HUES48 (cell line): ENCODE results near the gene AK5.

Source experiments
- H3K27ac ChIP-seq: one replicate; pipeline ENCODE4 v1.7.0; 2013; ENCODE audit warnings: low read depth, low read length, inconsistent platforms
- H3K27me3 ChIP-seq: 2 replicates; pipeline ENCODE4 v1.6.1; 2013; ENCODE audit warnings: mild to moderate bottlenecking, low read length; ENCODE audit not compliant: control insufficient read depth, insufficient read depth
- H3K36me3 ChIP-seq: 2 replicates; pipeline ENCODE4 v1.6.1; 2013; ENCODE audit warnings: low read length; ENCODE audit not compliant: control insufficient read depth, insufficient read depth
- H3K4me1 ChIP-seq: 2 replicates; pipeline ENCODE4 v1.6.1; 2013; ENCODE audit warnings: mild to moderate bottlenecking, low read length; ENCODE audit not compliant: control insufficient read depth, insufficient read depth
- H3K4me3 ChIP-seq: 2 replicates; pipeline ENCODE4 v1.5.1; 2013; ENCODE audit warnings: mild to moderate bottlenecking, low read depth, low read length
- H3K9ac ChIP-seq: 2 replicates; pipeline ENCODE4 v1.6.1; 2013; ENCODE audit warnings: mild to moderate bottlenecking, low read depth, low read length, moderate library complexity
- H3K9me3 ChIP-seq: 2 replicates; pipeline ENCODE4 v1.6.1; 2013; ENCODE audit warnings: low read length; ENCODE audit not compliant: control insufficient read depth, insufficient read depth

AK5 gene

DNA sequence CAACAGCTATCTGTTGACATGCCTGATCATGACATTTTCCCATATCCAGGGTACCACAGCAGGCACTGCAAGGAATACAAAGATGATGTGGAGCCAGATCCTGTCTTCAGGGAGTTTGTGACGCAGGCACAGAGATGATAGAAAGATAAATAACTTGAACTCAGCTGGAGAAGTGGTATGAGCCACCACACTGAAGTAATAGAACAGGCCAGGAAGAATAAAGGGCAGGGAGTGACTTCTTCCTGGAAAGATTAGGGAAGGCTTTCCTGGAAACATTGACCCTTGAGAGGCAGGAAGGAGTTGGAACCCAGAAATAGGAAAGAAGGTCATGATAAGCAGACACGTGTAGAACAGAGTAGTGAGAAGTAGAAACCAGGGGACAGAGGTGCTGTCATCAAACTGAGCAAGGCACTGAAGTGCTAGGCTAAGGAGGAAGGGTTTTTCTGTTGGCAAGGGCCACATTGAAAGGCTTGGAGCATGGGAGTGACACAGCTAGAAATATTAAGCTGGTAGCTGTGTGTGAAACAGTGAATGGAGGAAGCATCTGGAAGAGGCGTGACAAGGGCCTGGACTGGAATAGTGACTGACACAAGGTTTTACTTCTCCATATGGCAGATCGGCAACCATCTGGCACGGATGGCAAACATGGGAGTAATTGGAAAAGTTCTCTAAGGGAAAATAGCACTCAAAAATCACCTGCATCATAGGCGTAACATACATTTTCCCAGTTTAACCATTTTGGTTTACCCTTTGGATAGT lies 68.4 kb downstream of the AK5 start:
- Histone ChIP-seq H3K9me3 (no peaks in the 10 kb centered on the region), H3K36me3 (no peaks in the 10 kb centered on the region), H3K27me3 (no peaks in the 10 kb centered on the region), H3K9ac (no peak overlapping the region), H3K4me3 (no peak overlapping the region), H3K4me1 (no peaks in the 10 kb centered on the region), H3K27ac (no peak overlapping the region)

DNA sequence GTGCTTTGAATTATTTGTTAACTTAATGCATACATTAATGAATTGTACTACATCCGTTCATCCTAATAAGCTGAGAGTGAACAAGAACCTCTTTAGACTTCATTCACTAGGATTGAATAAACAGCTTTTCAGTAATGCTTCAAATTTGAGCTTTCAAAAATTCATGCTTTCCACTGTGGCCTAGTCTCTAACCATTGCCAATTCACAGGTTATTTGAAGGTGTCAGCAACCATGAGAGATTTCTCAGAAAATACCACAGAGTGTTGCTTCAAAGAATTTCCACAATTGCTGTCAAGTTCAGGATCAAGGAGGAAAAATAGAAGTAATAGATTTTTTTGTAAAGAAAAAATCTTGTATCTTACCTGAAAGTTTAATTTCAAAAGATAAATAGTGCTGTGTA lies 72.7 kb downstream of the AK5 start:
- no peaks in the 10 kb centered on the region for H3K36me3 ChIP-seq
- no peaks in the 10 kb centered on the region for H3K4me1 ChIP-seq
- H3K9me3 ChIP-seq: no peaks in the 10 kb centered on the region
- H3K27me3 ChIP-seq: no peaks in the 10 kb centered on the region
- no peak overlapping the region for H3K4me3 ChIP-seq
- H3K9ac ChIP-seq: no peak overlapping the region
- H3K27ac ChIP-seq: no peak overlapping the region

DNA sequence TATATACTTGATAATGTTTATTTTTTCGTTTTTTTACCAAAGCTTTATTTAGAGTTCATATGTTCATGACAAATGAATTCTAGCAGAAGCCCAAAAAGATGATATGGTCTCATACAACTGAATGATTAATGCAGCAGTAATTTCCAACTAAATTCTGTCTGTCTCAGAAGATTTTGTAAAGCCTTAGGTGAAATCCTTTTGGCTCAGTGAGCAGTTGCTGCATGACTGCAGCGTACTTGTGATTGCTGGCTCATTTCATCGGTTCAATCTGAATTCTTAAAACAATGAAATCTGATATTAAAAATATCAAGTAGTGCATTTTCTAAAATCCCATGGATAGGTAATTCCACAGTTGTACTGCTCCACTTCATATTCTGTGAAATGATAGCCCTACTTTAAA lies 73.2 kb downstream of the AK5 start:
- H3K4me1 ChIP-seq: no peaks in the 10 kb centered on the region
- no peak overlapping the region for H3K9ac ChIP-seq
- no peak overlapping the region for H3K4me3 ChIP-seq
- H3K36me3 ChIP-seq: no peaks in the 10 kb centered on the region
- H3K9me3 ChIP-seq: no peaks in the 10 kb centered on the region
- no peaks in the 10 kb centered on the region for H3K27me3 ChIP-seq
- H3K27ac ChIP-seq: no peak overlapping the region

DNA sequence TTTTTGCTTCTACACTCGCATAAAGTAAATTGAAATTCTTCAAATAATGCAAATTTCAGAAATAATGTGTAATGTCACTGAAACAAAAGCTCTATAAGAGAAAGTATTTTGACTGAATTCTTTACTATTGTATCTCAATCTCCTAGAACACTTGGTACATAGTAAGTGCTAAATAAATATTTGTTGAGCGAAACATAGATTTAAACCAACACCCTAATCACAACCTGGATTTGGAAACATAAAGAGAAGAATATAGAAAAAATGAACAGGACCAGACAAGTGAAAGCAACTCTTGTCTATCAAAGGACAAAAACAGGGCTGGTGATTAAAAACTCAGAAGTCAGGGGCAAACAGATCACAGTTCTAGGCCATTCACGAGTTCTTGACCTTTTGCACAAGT lies 74.3 kb downstream of the AK5 start:
- no peak overlapping the region for H3K27ac ChIP-seq
- H3K27me3 ChIP-seq: no peaks in the 10 kb centered on the region
- H3K36me3 ChIP-seq: no peaks in the 10 kb centered on the region
- no peak overlapping the region for H3K9ac ChIP-seq
- no peaks in the 10 kb centered on the region for H3K4me1 ChIP-seq
- H3K4me3 ChIP-seq: no peak overlapping the region
- no peaks in the 10 kb centered on the region for H3K9me3 ChIP-seq

DNA sequence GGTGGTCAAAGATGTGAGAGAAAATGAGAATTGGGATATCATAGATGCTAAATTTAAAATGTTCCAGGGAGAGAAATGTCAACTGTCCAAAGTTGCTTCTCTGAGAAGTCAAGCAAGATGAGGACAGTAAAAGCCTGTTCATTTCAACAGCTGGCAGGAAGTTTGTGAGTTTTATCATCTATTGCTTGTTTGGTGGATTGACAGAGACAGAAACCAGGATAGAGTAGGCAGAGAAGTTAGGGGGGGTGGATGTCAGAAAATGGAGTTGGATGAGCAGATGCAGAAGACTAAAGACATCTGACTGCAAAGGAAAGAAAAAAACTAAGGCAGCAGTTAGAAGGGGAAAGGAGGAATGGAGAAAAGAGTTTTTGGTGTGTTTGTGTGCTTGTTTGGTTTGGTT lies 78.4 kb downstream of the AK5 start:
- no peaks in the 10 kb centered on the region for H3K36me3 ChIP-seq
- no peak overlapping the region for H3K4me3 ChIP-seq
- no peak overlapping the region for H3K27ac ChIP-seq
- H3K9ac ChIP-seq: no peak overlapping the region
- H3K4me1 ChIP-seq: no peaks in the 10 kb centered on the region
- no peaks in the 10 kb centered on the region for H3K9me3 ChIP-seq
- H3K27me3 ChIP-seq: no peaks in the 10 kb centered on the region

DNA sequence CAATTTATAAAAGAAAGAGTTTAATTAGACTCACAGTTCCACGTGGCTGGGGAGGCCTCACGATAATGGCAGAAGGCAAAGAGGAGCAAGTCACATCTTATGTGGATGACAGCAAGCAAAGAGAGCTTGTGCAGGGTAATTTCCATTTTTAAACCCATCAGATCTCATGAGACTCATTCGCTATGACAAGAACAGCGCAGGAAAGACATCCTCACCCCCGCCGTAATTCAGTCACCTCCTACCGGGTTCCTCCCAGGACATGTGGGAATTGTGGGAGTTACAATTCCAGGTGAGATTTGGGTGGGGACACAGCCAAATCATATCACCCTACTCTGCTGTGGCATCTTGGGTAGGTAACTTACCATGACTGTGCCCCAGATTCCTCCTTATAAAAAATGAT lies 79.8 kb downstream of the AK5 start:
- H3K36me3 ChIP-seq: no peaks in the 10 kb centered on the region
- H3K27me3 ChIP-seq: no peaks in the 10 kb centered on the region
- no peak overlapping the region for H3K27ac ChIP-seq

DNA sequence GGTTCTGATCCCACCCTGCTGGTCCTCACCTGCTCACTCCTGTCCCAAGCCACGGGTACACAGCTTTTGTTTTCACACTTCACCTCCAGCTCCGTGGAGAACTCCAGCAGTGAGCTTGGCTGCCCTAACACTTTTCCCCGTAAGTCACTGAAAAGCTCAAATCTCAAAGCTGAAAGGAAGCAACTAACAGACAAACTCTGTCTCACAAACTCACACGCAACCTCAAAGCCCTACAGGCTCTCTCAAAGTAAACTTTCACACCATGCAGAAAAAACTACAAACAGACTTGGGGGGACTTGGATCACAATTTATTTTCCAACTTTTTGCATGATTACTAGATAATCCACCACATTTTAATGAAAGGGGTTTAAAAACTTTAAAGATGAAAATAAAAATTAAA lies 88.3 kb downstream of the AK5 start:
- Histone ChIP-seq H3K36me3 (no peaks in the 10 kb centered on the region), H3K27ac (no peak overlapping the region), H3K4me3 (no peak overlapping the region), H3K4me1 (no peaks in the 10 kb centered on the region), H3K9ac (no peak overlapping the region), H3K9me3 (no peaks in the 10 kb centered on the region), H3K27me3 (no peaks in the 10 kb centered on the region)

More for the DNA sequence above, 79.8 kb downstream of the AK5 start:
- Histone ChIP-seq H3K4me1 (no peaks in the 10 kb centered on the region), H3K4me3 (no peak overlapping the region), H3K9me3 (no peaks in the 10 kb centered on the region), H3K9ac (no peak overlapping the region)

DNA sequence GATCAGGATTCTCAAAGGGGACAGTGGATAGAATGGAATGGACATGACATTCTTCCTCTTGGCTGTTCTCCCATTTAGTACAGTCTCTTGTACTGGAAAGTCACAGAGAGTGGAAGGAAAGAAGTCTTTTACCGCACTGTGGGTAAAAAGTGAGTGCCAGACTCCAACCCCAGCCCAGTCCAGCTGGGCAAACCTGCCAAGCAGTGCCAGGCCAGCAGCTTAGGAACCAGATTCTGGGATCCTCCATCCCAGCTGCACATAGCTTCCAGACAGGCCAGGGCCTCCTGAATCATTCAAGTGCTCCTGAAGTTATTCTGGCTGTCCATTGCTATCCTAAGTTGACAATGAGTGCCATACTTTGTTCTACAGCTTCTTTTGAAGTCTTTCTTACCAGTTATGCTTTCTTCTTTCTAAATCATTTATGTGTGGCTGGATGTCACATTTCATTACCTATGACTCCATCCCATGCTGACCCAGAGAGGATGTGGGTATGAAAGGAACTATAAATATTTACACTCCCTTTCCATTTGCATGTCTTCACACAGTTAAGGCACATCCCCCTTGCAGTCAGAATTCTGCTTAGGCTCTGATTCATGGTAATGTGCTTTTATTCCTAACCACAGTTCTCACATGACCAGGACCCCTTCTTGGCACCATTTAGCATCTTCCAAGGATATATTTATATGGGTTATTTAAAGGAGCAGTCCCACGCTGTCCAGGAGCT lies 88.9 kb downstream of the AK5 start:
- Histone ChIP-seq H3K9ac (no peak overlapping the region), H3K4me1 (no peaks in the 10 kb centered on the region), H3K27me3 (no peaks in the 10 kb centered on the region), H3K27ac (no peak overlapping the region), H3K36me3 (no peaks in the 10 kb centered on the region), H3K9me3 (no peaks in the 10 kb centered on the region), H3K4me3 (no peak overlapping the region)

DNA sequence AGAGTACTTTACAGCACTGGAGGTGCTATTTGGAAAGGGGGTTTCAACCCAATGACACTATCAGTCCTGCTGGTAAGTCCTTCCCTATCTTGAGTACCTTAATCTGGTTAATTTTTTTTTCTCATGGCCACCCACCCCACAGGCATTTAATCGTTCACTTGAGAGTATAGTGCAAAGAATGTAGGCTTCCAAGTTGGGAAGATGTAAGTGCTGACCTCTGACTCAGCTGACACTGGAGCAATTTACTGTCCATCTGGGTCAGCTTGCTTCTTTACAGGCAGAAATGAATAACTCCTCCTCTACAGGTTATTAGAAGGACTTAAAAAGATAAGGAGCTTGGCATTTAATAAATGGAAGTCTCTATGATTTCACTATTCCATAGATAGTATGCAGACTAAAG lies 89.6 kb downstream of the AK5 start:
- Histone ChIP-seq H3K27me3 (no peaks in the 10 kb centered on the region), H3K36me3 (no peaks in the 10 kb centered on the region), H3K4me1 (no peaks in the 10 kb centered on the region), H3K9me3 (no peaks in the 10 kb centered on the region), H3K27ac (no peak overlapping the region), H3K9ac (no peak overlapping the region), H3K4me3 (no peak overlapping the region)

DNA sequence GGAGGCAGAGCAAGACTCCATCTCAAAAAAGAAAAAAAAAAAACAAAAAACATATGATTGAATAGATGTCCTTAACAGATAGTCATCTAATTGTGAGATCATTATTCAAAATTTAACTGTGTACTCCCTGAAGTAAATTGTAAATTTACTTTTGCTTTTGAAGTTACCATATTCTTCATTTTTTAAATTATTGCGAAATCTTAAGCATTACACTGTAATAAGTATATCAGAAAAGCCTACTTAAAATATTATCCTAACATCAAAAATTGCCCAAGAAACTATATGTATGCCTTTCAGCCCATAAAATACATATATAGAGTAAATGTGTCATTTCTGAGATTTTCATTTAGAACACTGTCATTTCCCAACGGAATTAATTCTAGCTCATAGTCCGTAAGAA lies 91.9 kb downstream of the AK5 start:
- no peak overlapping the region for H3K27ac ChIP-seq
- H3K36me3 ChIP-seq: no peaks in the 10 kb centered on the region
- H3K9ac ChIP-seq: no peak overlapping the region
- no peak overlapping the region for H3K4me3 ChIP-seq
- no peaks in the 10 kb centered on the region for H3K4me1 ChIP-seq
- H3K9me3 ChIP-seq: no peaks in the 10 kb centered on the region
- no peaks in the 10 kb centered on the region for H3K27me3 ChIP-seq

DNA sequence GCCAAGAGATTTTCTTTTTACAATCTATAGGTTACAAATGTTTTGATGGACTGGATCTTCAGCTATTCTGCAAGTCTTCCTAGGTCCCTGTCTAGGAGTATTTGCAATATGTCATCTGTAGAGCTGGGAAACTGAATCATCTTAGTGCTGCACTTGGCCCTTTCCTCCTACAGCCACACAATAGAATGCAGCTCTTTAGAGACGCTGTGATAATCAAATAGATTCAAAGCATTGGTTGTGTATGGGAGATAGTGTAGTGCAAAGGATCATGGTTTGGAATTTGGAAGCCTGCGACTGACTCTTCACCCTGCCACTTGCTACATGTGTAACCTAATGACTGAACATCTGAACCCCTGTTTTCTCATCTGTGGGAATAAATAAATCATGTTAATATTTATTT lies 93.7 kb downstream of the AK5 start:
- 0 out of 2 replicates have a peak, but pooled peaks cover 4% of the 10 kb centered on the region for H3K4me1 ChIP-seq
- H3K9ac ChIP-seq: no peak overlapping the region
- no peaks in the 10 kb centered on the region for H3K27me3 ChIP-seq
- no peaks in the 10 kb centered on the region for H3K36me3 ChIP-seq
- no peak overlapping the region for H3K27ac ChIP-seq
- no peak overlapping the region for H3K4me3 ChIP-seq
- no peaks in the 10 kb centered on the region for H3K9me3 ChIP-seq
